Stimulated activated naive B cell treated with anti-CD40 and anti-IgM and Interleukin-4, amounts not matched to agents 10 μg/mL and 1 μg/mL and 100 μg/mL, for 72 hours (primary cell): ENCODE results near the gene PLCB1.

Experiments
- ATAC-seq, 2 donors: fragments of 150-1000 bp; cut with Tn5 transposase; replicated peaks; 2 replicates each; pipeline ENCODE4 v1.10.0; 2021; ENCODE audit warnings: moderate library complexity in 1 of 2
- DNase-seq: peaks from one replicate; pipeline ENCODE4 v3.0.0; 2021
- H3K27ac Mint-ChIP-seq: one replicate; pipeline ENCODE4 v1.8.0; 2022; ENCODE audit warnings: mild to moderate bottlenecking, mixed read lengths
- H3K27me3 Mint-ChIP-seq, 2 donors: one replicate each; pipeline ENCODE4 v1.8.0; 2022; ENCODE audit warnings: mixed read lengths in 2 of 2
- H3K36me3 Mint-ChIP-seq, 2 donors: one replicate each; pipeline ENCODE4 v1.8.0; 2022; ENCODE audit warnings: mixed read lengths in 2 of 2, mild to moderate bottlenecking in 1 of 2
- H3K4me1 Mint-ChIP-seq, 2 donors: one replicate each; pipeline ENCODE4 v1.8.0; 2022; ENCODE audit warnings: mixed read lengths in 2 of 2, mild to moderate bottlenecking in 1 of 2
- H3K4me3 Mint-ChIP-seq, 2 donors: one replicate each; pipeline ENCODE4 v1.8.0; 2022; ENCODE audit warnings: mild to moderate bottlenecking in 2 of 2, mixed read lengths in 2 of 2, moderate library complexity in 1 of 2
- H3K9me3 Mint-ChIP-seq, 2 donors: one replicate each; pipeline ENCODE4 v1.8.0; 2022; ENCODE audit warnings: mixed read lengths in 2 of 2, mild to moderate bottlenecking in 1 of 2

PLCB1 gene

DNA sequence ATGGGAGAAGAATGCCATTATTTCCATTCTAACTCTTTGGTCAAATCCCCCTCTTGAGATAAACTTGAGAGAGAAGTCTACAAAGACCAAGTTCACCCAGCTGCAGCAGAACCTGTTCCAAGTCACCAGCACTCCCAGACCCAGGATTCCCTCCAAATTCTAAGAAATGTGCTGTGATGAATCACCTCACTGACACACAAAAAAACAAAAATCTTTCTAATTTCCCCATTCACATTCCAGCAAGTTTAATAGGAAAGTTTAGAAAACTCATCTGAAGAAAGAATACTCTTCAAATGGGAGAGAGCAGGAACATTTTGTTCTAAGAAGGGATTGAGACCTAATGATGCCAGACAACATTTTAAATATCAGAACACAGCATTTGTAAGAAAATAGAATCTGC lies 723.2 kb downstream of the PLCB1 start:
- ATAC-seq (no peak), DNase-seq (no peak)
- H3K27ac Mint-ChIP-seq, result no peak overlapping the region

GRCh38 chr20:8856668-8857067 lies 724.6 kb downstream of the PLCB1 start:
- Mint-ChIP-seq H3K36me3 (no peaks in the 10 kb centered on the region), H3K4me1 (no peaks in the 10 kb centered on the region), H3K4me3 (no peak overlapping the region), H3K9me3 (peaks cover 0 to 2% of the 10 kb centered on the region in 2 donors), H3K27me3 (no peaks in the 10 kb centered on the region), H3K27ac (no peak overlapping the region)
- DNase-seq (no peak), ATAC-seq (no peak)

More for the DNA sequence above, 723.2 kb downstream of the PLCB1 start:
- H3K4me3 Mint-ChIP-seq, result no peak overlapping the region
- H3K4me1 Mint-ChIP-seq, result no peaks in the 10 kb centered on the region
- peaks cover 0 to 2% of the 10 kb centered on the region in 2 donors for H3K9me3 Mint-ChIP-seq
- no peaks in the 10 kb centered on the region for H3K36me3 Mint-ChIP-seq
- H3K27me3 Mint-ChIP-seq, result no peaks in the 10 kb centered on the region

- Mint-ChIP-seq H3K4me1 (no peaks in the 10 kb centered on the region), H3K9me3 (peaks cover 0 to 2% of the 10 kb centered on the region in 2 donors), H3K27ac (no peak overlapping the region), H3K27me3 (no peaks in the 10 kb centered on the region), H3K36me3 (no peaks in the 10 kb centered on the region), H3K4me3 (no peak overlapping the region)
- DNase-seq (no peak), ATAC-seq (no peak)
These were observed 726.2 kb downstream of the PLCB1 start for GRCh38 chr20:8858181-8858787.

DNA sequence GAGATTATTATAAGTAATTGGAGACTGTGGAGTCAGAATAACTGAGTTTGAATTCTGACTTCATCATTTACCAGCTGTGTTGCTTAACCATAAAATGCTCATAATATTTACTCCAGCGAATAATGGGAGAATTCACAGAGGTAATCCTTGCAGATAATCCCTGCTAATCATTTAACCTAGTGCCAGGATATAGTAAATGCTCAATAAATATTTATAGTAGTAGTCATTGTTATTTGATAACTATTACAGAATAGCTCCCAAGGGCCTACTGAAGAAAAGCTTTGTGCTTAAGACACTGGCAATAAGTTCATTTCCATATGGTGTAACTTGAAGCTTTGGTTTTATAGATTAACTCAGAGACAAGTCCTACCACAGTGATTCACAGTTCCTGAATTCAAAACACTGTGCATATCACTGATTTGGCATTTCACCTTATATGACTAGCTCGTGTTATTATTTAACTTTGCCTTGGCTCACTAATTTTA lies 728.0 kb downstream of the PLCB1 start:
- Mint-ChIP-seq H3K9me3 (peaks cover 0 to 2% of the 10 kb centered on the region in 2 donors), H3K27ac (no peak overlapping the region), H3K36me3 (no peaks in the 10 kb centered on the region), H3K4me1 (no peaks in the 10 kb centered on the region), H3K27me3 (no peaks in the 10 kb centered on the region), H3K4me3 (no peak overlapping the region)
- DNase-seq (no peak), ATAC-seq (peak; percentile 33 to 50)

- no peaks in the 10 kb centered on the region for H3K27me3 Mint-ChIP-seq
- no peaks in the 10 kb centered on the region for H3K36me3 Mint-ChIP-seq
- no peak overlapping the region for H3K27ac Mint-ChIP-seq
- DNase-seq, result no peak
- H3K9me3 Mint-ChIP-seq, result no peaks in the 10 kb centered on the region
- ATAC-seq, result no peak
- no peaks in the 10 kb centered on the region for H3K4me1 Mint-ChIP-seq
- no peak overlapping the region for H3K4me3 Mint-ChIP-seq
These were observed 730.0 kb downstream of the PLCB1 start for GRCh38 chr20:8862092-8862491.

DNA sequence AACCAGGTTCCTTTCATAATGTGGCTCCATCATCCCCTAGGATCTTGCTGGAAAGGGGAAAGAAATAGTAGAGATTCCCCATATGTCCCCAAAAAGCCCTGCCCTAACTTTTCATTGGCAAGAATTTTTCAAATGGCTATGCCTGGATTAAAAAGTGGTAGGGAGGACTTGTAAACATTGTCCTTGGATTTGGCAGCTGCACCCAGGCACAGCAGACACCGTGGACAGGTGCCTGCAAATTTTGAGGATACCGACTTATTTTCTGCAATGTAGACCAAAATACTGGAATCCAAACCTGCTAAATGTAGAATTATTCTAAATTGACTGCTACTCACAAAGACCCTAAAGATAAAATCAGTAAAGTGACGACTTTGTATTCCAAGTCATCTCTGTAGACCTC lies 733.6 kb downstream of the PLCB1 start:
- H3K9me3 Mint-ChIP-seq, result no peaks in the 10 kb centered on the region
- H3K27ac Mint-ChIP-seq, result no peak overlapping the region
- DNase-seq (no peak), ATAC-seq (no peak)
- no peaks in the 10 kb centered on the region for H3K36me3 Mint-ChIP-seq
- H3K4me1 Mint-ChIP-seq, result no peaks in the 10 kb centered on the region
- H3K4me3 Mint-ChIP-seq, result no peak overlapping the region
- no peaks in the 10 kb centered on the region for H3K27me3 Mint-ChIP-seq

DNA sequence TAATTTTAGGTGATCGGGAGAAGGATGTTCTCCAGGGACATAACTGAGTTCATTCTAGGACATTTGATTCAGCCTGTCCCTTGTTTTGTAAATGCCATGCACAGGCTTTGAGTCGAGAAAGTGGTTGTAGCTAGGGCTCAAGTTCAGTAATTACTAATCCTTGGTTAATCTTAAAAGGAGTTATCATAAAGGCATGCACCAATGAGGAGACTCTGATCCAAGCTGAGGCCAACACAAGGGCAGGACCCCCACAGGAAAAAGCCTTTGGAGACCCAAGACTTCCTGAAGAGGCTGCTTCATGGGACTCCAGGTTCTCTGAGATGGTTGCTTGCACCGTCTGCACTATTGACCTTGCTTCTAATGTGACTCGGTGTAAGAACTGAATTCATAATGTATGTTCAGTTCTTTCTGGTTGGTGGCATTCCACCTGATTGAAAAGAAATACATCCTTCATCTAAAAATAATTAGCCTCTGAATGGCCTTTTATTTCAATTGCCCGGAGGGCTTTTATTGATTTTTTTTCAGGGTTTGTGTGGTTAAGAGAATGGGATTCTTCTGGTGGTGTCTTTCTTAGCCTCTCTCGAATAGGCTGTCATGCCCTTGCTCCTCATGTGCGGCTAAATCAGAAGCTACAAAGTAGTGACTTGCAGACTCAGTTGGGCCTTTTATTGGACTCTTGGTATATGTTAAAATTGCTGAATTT lies 735.1 kb downstream of the PLCB1 start:
- Mint-ChIP-seq H3K27me3 (no peaks in the 10 kb centered on the region), H3K4me1 (no peaks in the 10 kb centered on the region), H3K4me3 (no peak overlapping the region), H3K9me3 (no peaks in the 10 kb centered on the region), H3K36me3 (no peaks in the 10 kb centered on the region), H3K27ac (no peak overlapping the region)
- DNase-seq (no peak), ATAC-seq (no peak)

GRCh38 chr20:8870652-8871051 lies 738.6 kb downstream of the PLCB1 start:
- H3K27me3 Mint-ChIP-seq, result no peaks in the 10 kb centered on the region
- H3K4me1 Mint-ChIP-seq, result no peaks in the 10 kb centered on the region
- H3K4me3 Mint-ChIP-seq, result no peak overlapping the region
- DNase-seq, result no peak
- H3K27ac Mint-ChIP-seq, result no peak overlapping the region
- ATAC-seq, result no peak
- H3K9me3 Mint-ChIP-seq, result no peaks in the 10 kb centered on the region
- no peaks in the 10 kb centered on the region for H3K36me3 Mint-ChIP-seq

GRCh38 chr20:8874437-8874836 lies 742.4 kb downstream of the PLCB1 start:
- Mint-ChIP-seq H3K4me1 (no peaks in the 10 kb centered on the region), H3K36me3 (no peaks in the 10 kb centered on the region), H3K27me3 (no peaks in the 10 kb centered on the region), H3K4me3 (no peak overlapping the region), H3K9me3 (no peaks in the 10 kb centered on the region), H3K27ac (no peak overlapping the region)
- ATAC-seq, result no peak
- no peak for DNase-seq

- DNase-seq (no peak), ATAC-seq (no peak)
- no peak overlapping the region for H3K27ac Mint-ChIP-seq
- H3K27me3 Mint-ChIP-seq, result no peaks in the 10 kb centered on the region
- H3K9me3 Mint-ChIP-seq, result no peaks in the 10 kb centered on the region
- H3K4me1 Mint-ChIP-seq, result no peaks in the 10 kb centered on the region
- H3K36me3 Mint-ChIP-seq, result no peaks in the 10 kb centered on the region
- H3K4me3 Mint-ChIP-seq, result no peak overlapping the region
These were observed 743.5 kb downstream of the PLCB1 start for GRCh38 chr20:8875586-8875985.

DNA sequence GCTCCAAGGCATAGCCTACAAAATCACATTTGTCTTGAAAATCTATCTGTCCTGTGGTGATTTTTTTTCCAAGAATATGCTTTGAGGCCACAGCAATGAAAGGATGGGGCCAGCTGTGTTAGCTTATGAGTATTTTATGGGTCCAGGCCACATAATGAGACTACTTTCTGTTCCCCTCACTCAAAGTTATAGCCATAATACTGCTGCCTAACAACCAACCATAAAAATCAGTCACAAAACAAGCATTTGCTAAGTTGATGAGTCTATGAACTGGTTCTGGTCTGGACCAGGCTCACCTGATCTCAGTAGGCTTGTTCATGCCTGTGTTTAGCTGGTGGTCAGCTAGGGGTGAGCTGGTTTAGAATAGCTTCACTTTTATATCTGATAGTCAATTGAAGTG lies 744.3 kb downstream of the PLCB1 start:
- Mint-ChIP-seq H3K27me3 (no peaks in the 10 kb centered on the region), H3K27ac (no peak overlapping the region), H3K4me1 (no peaks in the 10 kb centered on the region), H3K36me3 (no peaks in the 10 kb centered on the region), H3K9me3 (no peaks in the 10 kb centered on the region), H3K4me3 (no peak overlapping the region)
- DNase-seq (no peak), ATAC-seq (no peak)

DNA sequence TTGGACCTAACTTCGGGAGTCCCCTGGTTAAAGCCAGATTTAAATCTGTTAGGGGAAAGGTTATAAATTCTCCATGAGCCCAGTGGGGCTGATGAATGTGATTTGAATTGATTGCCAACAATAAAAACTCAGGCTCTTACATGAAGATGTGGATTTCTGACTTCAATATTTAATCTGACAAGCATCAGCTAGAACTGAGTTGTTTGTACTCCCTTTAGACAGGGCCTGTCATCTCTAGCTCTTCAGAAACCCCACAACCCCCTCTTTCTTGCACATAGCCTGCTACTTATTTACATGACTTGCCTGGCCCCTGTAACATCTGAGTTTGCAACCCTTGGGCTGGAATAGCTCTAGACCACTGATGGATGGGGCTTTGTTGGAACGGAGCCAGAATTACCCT lies 745.2 kb downstream of the PLCB1 start:
- ATAC-seq (no peak), DNase-seq (no peak)
- H3K27me3 Mint-ChIP-seq, result no peaks in the 10 kb centered on the region
- H3K27ac Mint-ChIP-seq, result no peak overlapping the region
- H3K36me3 Mint-ChIP-seq, result no peaks in the 10 kb centered on the region
- no peaks in the 10 kb centered on the region for H3K4me1 Mint-ChIP-seq
- no peak overlapping the region for H3K4me3 Mint-ChIP-seq
- H3K9me3 Mint-ChIP-seq, result no peaks in the 10 kb centered on the region

GRCh38 chr20:8879669-8880068 lies 747.6 kb downstream of the PLCB1 start:
- H3K9me3 Mint-ChIP-seq, result no peaks in the 10 kb centered on the region
- H3K36me3 Mint-ChIP-seq, result no peaks in the 10 kb centered on the region
- ATAC-seq, result no peak
- no peaks in the 10 kb centered on the region for H3K27me3 Mint-ChIP-seq
- DNase-seq, result no peak
- H3K4me3 Mint-ChIP-seq, result no peak overlapping the region
- no peak overlapping the region for H3K27ac Mint-ChIP-seq
- H3K4me1 Mint-ChIP-seq, result no peaks in the 10 kb centered on the region

DNA sequence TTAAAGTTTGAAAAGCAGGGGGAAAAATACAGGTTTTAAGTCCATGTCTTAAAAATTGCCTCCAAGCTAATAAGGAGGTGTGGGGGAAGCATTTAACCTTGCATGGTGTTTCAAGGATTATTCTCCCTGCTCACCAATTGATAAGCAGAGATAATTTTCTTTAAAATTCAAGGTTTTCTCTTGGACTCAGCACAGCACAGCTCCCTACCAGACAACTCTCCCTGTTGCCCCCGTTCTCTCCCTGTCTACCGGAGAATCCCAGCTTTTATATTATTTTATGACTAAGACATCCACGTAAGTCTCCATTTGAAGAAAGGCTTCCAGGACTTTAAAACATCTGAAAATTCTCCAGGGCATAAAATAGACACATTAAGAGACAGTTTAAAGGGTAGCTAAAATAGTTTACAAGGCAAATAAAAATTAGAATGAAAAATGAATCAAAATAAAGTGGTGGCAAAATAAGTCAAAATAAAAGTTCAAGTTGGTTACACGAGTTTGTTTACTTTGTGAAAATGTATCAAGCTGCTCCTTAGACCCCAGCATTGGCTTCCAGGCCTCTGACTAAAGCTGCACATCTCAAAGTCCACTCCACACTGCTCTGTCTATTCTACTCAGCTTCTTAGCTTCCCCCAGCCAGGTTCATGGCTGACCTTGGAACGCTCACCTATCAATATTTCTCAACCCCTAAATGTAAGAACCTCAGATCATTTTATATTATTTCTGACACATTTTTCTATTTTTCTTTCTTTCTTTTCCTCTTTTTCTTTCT lies 748.2 kb downstream of the PLCB1 start:
- no peaks in the 10 kb centered on the region for H3K4me1 Mint-ChIP-seq
- no peaks in the 10 kb centered on the region for H3K9me3 Mint-ChIP-seq
- H3K27me3 Mint-ChIP-seq, result no peaks in the 10 kb centered on the region
- ATAC-seq (no peak), DNase-seq (no peak)
- no peak overlapping the region for H3K4me3 Mint-ChIP-seq
- H3K36me3 Mint-ChIP-seq, result no peaks in the 10 kb centered on the region
- no peak overlapping the region for H3K27ac Mint-ChIP-seq

- H3K27ac Mint-ChIP-seq, result no peak overlapping the region
- ATAC-seq (no peak), DNase-seq (no peak)
- H3K27me3 Mint-ChIP-seq, result no peaks in the 10 kb centered on the region
- H3K4me3 Mint-ChIP-seq, result no peak overlapping the region
- H3K9me3 Mint-ChIP-seq, result peaks cover 20 to 25% of the 10 kb centered on the region in 2 donors
- peaks cover 0 to 2% of the 10 kb centered on the region in 2 donors for H3K36me3 Mint-ChIP-seq
- H3K4me1 Mint-ChIP-seq, result no peaks in the 10 kb centered on the region
These were observed 759.0 kb downstream of the PLCB1 start for GRCh38 chr20:8891039-8891438.
